Ishikawa (cell line): ENCODE results near the gene TBK1.

Experiments
- CEBPB ChIP-seq: IDR thresholded peaks from 2 replicates; pipeline ENCODE4 v1.6.1; 2012
- CREB1 ChIP-seq: IDR thresholded peaks from 2 replicates; pipeline ENCODE4 v1.6.1; 2012; ENCODE audit warnings: low read depth
- EGR1 ChIP-seq: IDR thresholded peaks from 2 replicates; pipeline ENCODE4 v1.6.1; 2012
- EP300 ChIP-seq: IDR thresholded peaks from 2 replicates; pipeline ENCODE4 v1.6.1; 2012; ENCODE audit warnings: borderline replicate concordance
- FOXM1 ChIP-seq: IDR thresholded peaks from 2 replicates; pipeline ENCODE4 v1.6.1; 2012; ENCODE audit warnings: low read depth, borderline replicate concordance
- NFIC ChIP-seq: IDR thresholded peaks from 2 replicates; pipeline ENCODE4 v1.6.1; 2012
- RAD21 ChIP-seq: IDR thresholded peaks from 2 replicates; pipeline ENCODE4 v1.6.1; 2012; ENCODE audit warnings: low read depth
- TAF1 ChIP-seq: IDR thresholded peaks from 2 replicates; pipeline ENCODE4 v1.6.1; 2012; ENCODE audit warnings: low read depth, mild to moderate bottlenecking
- TCF12 ChIP-seq: IDR thresholded peaks from 2 replicates; pipeline ENCODE4 v1.6.1; 2012; ENCODE audit warnings: low read depth
- TEAD4 ChIP-seq: IDR thresholded peaks from 2 replicates; pipeline ENCODE4 v1.6.1; 2012
- YY1 ChIP-seq: IDR thresholded peaks from 2 replicates; pipeline ENCODE4 v1.6.1; 2012; ENCODE audit warnings: low read depth
- ZBTB7A ChIP-seq: IDR thresholded peaks from 2 replicates; pipeline ENCODE4 v1.6.1; 2012; ENCODE audit warnings: low read depth
- TF ChIP-seq, protein P1 (sequence below): IDR thresholded peaks from 2 replicates; pipeline ENCODE4 v1.6.1; 2012; ENCODE audit warnings: low read depth, mild to moderate bottlenecking
- TF ChIP-seq, protein P2 (sequence below): IDR thresholded peaks from 2 replicates; pipeline ENCODE4 v1.6.1; 2012
- TF ChIP-seq, protein P3 (sequence below): IDR thresholded peaks from 2 replicates; pipeline ENCODE4 v1.6.1; 2012

The TBK1 gene

DNA sequence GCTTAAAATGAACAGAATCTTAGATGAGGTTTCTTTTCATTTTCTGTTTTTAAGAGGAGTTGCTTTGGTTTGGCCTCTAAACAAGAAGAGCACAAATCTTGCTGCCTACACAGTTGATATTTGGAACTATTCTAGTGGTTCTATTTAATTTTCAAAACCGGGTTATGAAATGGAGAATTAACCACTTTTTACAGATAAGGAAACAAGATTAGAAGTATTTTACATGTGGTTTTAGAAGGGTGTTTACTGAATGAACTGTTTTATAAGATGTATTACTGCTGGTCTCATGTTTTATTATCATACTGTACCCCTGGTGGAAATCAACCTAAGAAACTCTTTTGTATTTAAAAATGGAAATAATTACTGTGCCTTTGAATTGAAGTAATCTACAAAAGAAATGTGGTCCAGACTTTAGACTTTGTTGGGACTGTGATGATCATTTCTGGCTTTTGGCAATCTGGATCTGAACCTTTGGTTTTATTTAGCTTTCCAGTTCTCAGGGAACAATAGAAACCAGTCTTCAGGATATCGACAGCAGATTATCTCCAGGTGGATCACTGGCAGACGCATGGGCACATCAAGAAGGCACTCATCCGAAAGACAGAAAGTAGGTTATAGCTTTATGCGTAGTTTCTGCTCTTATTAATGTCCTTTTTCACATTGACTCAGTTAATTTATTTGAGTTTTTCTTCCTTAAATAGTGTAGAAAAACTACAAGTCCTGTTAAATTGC lies 43.2 kb downstream of the TBK1 start:
- TF ChIP-seq TEAD4 = no peak
- TF ChIP-seq RAD21 = no peak
- TF ChIP-seq, protein P1, sequence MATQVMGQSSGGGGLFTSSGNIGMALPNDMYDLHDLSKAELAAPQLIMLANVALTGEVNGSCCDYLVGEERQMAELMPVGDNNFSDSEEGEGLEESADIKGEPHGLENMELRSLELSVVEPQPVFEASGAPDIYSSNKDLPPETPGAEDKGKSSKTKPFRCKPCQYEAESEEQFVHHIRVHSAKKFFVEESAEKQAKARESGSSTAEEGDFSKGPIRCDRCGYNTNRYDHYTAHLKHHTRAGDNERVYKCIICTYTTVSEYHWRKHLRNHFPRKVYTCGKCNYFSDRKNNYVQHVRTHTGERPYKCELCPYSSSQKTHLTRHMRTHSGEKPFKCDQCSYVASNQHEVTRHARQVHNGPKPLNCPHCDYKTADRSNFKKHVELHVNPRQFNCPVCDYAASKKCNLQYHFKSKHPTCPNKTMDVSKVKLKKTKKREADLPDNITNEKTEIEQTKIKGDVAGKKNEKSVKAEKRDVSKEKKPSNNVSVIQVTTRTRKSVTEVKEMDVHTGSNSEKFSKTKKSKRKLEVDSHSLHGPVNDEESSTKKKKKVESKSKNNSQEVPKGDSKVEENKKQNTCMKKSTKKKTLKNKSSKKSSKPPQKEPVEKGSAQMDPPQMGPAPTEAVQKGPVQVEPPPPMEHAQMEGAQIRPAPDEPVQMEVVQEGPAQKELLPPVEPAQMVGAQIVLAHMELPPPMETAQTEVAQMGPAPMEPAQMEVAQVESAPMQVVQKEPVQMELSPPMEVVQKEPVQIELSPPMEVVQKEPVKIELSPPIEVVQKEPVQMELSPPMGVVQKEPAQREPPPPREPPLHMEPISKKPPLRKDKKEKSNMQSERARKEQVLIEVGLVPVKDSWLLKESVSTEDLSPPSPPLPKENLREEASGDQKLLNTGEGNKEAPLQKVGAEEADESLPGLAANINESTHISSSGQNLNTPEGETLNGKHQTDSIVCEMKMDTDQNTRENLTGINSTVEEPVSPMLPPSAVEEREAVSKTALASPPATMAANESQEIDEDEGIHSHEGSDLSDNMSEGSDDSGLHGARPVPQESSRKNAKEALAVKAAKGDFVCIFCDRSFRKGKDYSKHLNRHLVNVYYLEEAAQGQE = no peak
- no peak for TF ChIP-seq FOXM1
- no peak for TF ChIP-seq TAF1

DNA sequence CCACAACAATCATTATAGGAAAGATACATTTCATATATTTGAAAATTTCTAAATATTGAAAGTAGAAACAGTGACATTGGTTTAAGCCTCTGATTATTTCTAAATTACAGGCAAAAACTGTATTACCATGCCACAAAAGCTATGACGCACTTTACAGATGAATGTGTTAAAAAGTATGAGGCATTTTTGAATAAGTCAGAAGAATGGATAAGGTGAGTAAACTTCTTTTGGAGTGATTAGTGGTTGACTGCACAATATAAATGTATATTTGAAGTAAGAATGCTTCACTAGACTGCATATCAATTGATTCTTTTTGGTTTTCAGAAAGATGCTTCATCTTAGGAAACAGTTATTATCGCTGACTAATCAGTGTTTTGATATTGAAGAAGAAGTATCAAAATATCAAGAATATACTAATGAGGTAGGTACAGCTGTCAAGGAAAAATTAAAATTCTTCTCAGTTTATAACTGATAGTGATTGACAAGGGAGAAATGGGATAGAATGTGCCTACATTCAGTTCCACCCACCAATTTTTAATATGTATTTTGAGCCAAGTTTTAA lies 45.0 kb downstream of the TBK1 start:
- TF ChIP-seq RAD21 (no peak), CEBPB (no peak), TCF12 (no peak), ZBTB7A (no peak), FOXM1 (no peak), EP300 (no peak), TEAD4 (no peak), CREB1 (no peak), NFIC (no peak), EGR1 (no peak), TAF1 (no peak), YY1 (no peak)
- TF ChIP-seq, protein P2, sequence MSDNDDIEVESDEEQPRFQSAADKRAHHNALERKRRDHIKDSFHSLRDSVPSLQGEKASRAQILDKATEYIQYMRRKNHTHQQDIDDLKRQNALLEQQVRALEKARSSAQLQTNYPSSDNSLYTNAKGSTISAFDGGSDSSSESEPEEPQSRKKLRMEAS = no peak
- TF ChIP-seq, protein P1 = no peak
- TF ChIP-seq, protein P3, sequence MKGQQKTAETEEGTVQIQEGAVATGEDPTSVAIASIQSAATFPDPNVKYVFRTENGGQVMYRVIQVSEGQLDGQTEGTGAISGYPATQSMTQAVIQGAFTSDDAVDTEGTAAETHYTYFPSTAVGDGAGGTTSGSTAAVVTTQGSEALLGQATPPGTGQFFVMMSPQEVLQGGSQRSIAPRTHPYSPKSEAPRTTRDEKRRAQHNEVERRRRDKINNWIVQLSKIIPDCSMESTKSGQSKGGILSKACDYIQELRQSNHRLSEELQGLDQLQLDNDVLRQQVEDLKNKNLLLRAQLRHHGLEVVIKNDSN = no peak

DNA sequence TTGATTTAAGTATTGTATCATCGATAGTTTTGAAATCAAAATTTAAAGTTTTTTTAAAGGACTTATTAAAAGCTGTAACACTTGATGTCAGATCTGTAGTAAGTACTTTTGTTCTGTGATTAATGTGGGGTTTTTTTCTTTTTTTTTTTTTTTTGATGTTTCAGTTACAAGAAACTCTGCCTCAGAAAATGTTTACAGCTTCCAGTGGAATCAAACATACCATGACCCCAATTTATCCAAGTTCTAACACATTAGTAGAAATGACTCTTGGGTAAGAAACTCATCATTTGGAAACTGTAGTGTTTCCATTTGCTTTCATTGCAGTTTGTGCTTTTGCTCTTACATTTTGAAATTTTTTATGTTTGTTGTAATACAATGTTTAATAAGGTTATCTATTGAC lies 45.6 kb downstream of the TBK1 start:
- no peak for TF ChIP-seq NFIC
- TF ChIP-seq CREB1 = no peak
- TF ChIP-seq TEAD4 = no peak
- TF ChIP-seq FOXM1 = no peak
- no peak for TF ChIP-seq EP300
- TF ChIP-seq CEBPB = no peak
- no peak for TF ChIP-seq EGR1
- TF ChIP-seq, protein P1 = no peak
- TF ChIP-seq TAF1 = no peak
- no peak for TF ChIP-seq RAD21

DNA sequence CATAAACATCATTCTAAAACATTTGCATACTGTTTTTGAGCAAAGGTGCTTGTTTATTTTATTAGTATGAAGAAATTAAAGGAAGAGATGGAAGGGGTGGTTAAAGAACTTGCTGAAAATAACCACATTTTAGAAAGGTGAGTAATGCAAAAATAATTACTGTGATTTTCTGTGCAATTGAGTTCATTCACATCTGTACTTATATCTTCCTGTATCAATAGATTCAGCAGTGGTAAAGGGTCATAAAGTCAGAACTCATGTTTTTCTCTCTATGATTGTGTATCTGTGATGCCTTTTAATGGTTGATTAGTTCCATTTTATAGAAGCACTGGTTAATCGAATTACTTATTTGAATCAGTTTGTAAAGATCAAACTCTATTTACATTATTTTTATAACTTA lies 46.0 kb downstream of the TBK1 start:
- TF ChIP-seq YY1 = no peak
- no peak for TF ChIP-seq ZBTB7A
- TF ChIP-seq EP300 = no peak
- no peak for TF ChIP-seq RAD21
- TF ChIP-seq EGR1 = no peak
- no peak for TF ChIP-seq TEAD4
- TF ChIP-seq, protein P3 = no peak
- TF ChIP-seq NFIC = no peak
- no peak for TF ChIP-seq FOXM1
- no peak for TF ChIP-seq CEBPB
- TF ChIP-seq, protein P1 = no peak
- no peak for TF ChIP-seq TCF12
- TF ChIP-seq, protein P2 = no peak
- TF ChIP-seq TAF1 = no peak
- no peak for TF ChIP-seq CREB1
